ENCODE data around the gene PCNX3.

Gene PCNX3

GRCh38 chr11:65580756-65581155, 34.8 kb upstream of the PCNX3 start:
- DNase-seq = no peak

- DNase-seq = no peak
These were observed 33.6 kb upstream of the PCNX3 start for GRCh38 chr11:65581928-65582327.

GRCh38 chr11:65583589-65583988, 32.0 kb upstream of the PCNX3 start:
- no peak for DNase-seq

- no peak for DNase-seq
These were observed 31.5 kb upstream of the PCNX3 start for GRCh38 chr11:65584106-65584505.

GRCh38 chr11:65584723-65585171, 30.8 kb upstream of the PCNX3 start:
- DNase-seq = peak; percentile 73

- DNase-seq = peak; percentile 51
These were observed 30.0 kb upstream of the PCNX3 start for GRCh38 chr11:65585396-65586246.

- no peak for DNase-seq
These were observed 29.3 kb upstream of the PCNX3 start for GRCh38 chr11:65586247-65586630.

GRCh38 chr11:65586676-65587075, 28.9 kb upstream of the PCNX3 start:
- no peak for DNase-seq

GRCh38 chr11:65588199-65589054, 27.1 kb upstream of the PCNX3 start:
- DNase-seq = peak; percentile 68

- DNase-seq = no peak
These were observed 25.9 kb upstream of the PCNX3 start for GRCh38 chr11:65589444-65590239.

- DNase-seq = peak; percentile 59
These were observed 25.3 kb upstream of the PCNX3 start for GRCh38 chr11:65590240-65590738.

- DNase-seq = no peak
These were observed 23.4 kb upstream of the PCNX3 start for GRCh38 chr11:65591939-65592857.

- DNase-seq = no peak
These were observed 22.6 kb upstream of the PCNX3 start for GRCh38 chr11:65592858-65593517.

GRCh38 chr11:65593518-65594414, 21.8 kb upstream of the PCNX3 start:
- peak; percentile 47 for DNase-seq

GRCh38 chr11:65595131-65595530, 20.4 kb upstream of the PCNX3 start:
- DNase-seq = no peak

- peak; percentile 33 for DNase-seq
These were observed 19.9 kb upstream of the PCNX3 start, which contains the start of gene KCNK7 for GRCh38 chr11:65595543-65596281. Gene KCNK7, minus strand, starts transcription at chr11:65595800. Its CDS starts 28 bp downstream, at chr11:65595772.

GRCh38 chr11:65596520-65596919, 19.1 kb upstream of the PCNX3 start:
- DNase-seq = no peak

GRCh38 chr11:65598258-65598699, 17.3 kb upstream of the PCNX3 start:
- no peak for DNase-seq

Data from NCI-H69 (cell line).